COLO668 (cell line): ENCODE results near the gene TPGS1.

ENCODE experiments used
- DNase-seq: peaks from one replicate; lab custom pipeline; 2025; ENCODE audit not compliant: unreplicated experiment; lab: John Stamatoyannopoulos, UW

The TPGS1 gene

DNA sequence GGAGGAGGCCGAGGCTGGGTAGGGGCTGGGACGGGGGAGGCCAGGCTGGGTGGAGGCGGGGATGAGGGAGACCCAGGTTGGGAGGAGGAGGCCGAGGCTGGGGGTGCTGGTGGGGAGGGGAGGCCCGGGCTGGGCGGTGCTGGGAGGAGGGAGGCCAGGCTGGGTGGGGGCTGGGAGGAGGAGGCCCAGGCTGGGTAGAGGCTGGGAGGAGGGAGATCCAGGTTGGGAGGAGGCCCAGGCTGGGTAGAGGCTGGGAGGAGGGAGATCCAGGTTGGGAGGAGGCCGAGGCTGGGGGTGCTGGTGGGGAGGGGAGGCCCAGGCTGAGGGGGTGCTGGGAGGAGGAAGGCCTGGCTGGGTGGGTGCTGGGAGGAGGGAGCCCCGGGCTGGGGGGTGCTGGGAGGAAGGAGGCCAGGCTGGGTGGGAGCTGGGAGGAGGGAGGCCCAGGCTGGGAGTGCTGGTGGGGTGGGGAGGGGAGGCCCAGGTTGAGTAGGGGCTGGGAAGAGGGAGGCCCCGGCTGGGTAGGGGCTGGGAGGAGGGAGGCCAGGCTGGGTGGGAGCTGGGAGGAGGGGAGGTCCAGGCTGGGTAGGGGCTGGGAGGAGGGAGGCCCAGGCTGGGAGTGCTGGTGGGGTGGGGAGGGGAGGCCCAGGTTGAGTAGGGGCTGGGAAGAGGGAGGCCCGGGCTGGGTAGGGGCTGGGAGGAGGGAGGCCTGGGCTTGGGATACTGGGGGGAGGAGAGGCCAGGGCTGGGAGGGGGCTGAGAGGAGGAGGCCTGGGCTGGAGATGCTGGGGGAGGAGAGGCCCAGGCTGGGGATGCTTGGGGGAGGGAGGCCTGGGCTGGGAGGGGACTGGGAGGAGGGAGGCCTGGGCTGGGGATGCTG lies 10.7 kb downstream of the TPGS1 start:
- DNase-seq: no peak

DNA sequence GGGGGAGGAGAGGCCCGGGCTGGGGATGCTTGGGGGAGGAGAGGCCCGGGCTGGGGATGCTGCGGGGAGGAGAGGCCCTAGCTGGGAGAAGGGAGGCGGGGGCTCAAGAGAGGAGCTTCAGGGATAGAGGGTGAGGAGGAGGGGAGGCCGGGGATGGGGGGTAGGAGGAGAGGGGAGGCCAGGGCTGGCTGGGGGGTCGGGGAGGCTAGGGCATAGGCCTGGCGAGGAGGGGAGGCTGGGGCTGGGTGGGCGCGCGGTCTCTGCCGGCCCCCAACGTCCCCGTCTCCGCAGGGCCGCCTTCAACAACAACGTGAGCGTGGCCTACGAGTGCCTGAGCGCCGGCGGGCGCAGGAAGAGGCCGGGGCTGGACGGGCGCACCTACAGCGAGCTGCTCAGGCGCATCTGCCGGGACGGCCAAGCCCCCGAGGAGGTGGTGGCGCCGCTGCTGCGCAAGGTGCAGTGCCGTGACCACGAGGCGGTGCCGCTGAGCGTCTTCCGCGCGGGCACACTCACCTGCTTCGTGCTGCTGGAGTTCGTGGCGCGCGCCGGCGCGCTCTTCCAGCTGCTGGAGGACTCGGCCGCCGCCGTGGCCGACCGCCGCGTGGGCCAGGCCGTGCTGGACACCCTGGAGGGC lies 11.4 kb downstream of the TPGS1 start:
- DNase-seq: no peak

DNA sequence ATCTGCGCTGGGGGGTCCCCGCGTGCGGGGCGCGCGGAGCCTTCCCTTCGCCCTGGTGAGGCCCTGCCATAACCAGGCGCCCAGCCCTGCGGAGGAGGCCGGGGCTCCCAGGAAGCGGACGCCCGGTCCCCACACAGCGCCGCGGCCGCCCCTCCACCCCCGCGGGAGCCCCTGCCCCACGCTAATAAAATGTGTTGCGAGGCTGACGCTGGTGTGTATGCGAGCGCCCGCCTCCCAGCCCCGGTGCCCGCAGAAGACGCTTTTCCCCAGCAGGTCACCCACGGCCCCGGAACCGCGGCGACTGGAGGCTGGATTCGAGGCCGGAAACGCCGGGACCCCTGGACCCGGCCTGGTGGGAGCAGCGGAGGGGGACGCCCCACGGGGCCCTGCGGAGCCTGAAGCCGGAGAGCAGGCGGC lies 12.2 kb downstream of the TPGS1 start:
- no peak for DNase-seq

DNA sequence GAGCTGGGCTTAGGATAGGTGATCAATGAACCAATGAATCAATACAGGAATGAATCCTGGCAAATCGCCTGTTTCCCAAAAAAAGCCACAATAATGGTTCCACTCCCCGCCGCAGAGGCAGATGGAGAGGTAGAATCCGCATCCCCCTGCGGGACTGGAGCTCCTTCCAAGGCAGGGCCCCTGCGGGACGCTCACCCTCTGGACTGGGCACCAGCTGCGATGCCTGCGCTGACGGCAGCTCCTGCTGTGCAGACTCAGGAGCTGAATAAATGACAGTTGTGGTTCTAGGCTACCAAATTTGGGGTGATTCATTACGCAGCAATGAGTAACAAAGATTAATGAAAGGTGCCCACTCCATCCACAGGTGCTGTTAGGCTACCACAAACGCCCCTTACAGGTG lies 15.4 kb downstream of the TPGS1 start:
- DNase-seq: no peak

DNA sequence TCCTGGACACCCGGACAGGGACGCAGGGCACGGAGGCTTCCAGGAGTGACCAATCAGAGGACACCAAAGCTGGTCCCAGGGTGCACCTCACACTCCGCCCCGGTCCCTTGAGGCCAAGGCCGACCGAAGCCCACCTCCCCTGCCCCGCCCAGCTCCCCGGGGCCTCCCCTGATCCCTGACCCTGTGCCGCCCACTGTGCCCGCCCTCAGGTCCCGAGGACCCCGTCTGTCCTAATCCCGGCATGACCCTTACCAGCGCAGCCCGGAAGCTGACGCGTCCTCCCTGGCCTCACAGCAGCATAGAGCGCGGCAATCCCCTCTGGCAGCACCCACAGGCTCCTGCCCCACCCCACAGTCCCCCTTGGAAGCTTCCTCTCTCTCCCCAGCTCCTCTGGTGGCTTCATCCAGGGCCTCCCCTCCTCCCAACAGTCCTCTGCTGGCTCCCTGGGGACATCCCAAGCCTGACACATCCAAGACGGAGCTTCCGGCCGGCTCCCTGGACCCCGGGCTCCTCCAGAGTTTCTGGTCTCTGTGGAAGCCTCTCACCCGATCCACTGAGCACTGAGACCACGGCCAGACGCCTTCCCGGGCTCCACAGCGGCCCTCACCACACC lies 16.9 kb downstream of the TPGS1 start:
- DNase-seq: peak; percentile 23

DNA sequence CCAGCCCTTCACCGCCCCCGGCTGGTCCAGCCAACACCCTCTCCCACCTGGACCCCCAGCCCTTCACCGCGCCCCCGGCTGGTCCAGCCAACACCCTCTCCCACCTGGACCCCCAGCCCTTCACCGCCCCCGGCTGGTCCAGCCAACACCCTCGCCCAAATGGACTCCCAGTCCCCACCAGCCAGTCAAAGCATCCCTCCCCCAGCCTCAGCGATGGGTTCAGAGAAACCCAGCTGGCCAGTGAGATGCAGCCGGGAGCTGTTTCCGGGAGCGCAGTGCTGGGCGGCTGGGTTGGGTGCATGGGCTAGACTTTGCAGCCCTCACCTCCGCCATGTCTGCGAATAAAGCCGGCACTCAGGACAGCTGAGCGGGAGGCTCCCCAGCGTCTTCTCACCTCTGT lies 17.7 kb downstream of the TPGS1 start:
- no peak for DNase-seq

DNA sequence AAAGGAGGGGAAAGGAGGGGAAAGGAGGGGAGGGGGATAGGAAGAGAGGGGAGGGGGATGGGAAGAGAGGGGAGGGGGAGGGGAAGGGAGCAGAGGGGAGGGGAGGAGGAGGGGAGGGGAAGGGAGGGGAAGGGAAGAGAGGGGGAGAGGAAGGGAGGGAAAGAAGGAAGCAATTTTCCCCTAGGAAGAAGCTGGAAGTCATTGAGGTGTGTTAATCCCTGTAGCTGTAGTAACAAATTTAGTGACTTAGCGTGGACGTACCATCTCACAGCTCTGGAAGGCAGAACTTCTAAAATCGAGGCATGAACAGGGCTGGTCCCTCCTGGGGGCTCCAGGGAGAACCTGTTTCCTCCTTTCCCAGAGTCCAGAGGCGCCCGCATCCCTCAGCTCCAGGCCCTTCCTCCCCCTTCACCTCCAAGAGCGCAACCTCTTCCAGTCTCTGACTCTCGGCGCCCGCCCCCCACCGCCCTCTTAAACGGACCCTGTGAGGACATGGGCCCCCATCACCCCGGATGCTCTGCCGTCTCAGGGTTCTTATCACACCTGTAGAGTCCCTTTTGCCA lies 18.6 kb downstream of the TPGS1 start:
- no peak for DNase-seq

DNA sequence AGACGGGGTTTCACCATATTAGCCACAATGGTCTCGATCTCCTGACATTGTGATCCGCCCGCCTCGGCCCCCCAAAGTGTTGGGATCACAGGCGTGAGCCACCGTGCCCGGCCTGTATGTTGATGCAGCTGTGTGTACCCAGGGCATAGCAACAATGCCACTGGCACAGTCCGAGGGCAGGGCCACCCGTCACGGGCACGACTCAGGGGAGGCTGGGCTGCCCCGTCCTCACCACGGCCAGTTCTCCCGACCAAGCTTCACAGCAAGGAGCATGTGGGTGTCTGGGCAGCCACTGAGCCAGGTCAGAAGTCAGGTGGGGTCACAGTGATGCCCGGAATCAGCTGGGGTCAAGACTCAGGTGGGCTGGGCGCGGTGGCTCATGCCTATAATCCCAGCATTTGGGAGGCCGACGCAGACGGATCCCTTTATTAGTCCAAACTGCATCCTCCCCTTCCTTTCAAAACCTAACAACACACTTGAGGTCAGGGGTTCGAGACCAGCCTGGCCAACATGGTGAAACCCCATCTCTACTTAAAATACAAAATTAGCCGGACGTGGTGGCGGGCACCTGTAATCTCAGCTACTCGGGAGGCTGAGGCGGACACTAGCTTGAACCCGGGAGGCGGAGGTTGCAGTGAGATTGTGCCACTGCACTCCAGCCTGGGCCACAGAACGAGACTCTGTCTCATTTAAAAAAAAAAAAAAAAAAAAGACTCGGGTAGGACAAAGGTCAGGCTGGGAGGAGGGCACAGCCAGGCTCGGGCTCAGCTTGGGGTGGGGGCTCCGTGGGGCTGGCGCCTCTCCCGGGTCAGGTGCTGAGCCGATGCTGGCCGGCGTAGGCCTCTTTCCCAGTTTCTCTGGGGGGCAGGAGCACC lies 23.1 kb downstream of the TPGS1 start:
- peak; percentile 45 for DNase-seq

DNA sequence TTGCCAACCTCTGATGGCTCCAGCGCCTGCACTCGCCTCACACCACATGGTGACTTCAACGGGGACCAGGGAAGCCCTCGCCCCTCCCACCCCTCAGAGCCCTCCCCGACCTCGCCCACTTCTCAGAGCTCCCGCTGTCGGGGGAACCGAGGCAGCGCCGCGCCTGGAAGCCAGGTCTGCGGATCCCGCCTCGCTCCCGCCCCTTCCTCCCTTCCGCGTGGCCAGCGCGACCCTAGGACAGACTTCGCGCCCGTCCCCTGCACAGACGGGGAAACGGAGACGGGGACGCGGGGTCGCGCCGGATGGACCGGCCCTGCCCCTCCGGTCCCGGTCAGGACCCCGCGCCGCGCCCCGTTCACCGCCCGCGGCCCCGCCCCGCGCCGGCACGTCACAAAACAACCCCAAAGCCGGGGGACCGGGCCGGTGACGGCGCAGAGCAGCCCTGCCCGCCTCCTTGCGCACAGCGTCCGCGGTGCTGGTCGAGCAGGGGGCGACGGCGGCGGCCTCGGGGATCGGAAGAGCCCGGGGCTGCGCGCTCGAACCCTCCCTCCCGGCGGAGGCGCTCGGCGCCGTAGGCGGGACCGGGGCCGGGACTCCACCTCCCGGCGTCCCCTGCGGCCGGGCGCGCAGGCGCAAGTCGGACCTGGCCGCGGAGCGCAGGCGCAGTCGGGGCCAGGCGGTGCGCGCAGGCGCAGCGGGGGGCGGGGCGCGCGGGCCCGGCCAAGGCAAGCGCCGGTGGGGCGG lies 23.9 kb downstream of the TPGS1 start:
- DNase-seq: peak; percentile 94

DNA sequence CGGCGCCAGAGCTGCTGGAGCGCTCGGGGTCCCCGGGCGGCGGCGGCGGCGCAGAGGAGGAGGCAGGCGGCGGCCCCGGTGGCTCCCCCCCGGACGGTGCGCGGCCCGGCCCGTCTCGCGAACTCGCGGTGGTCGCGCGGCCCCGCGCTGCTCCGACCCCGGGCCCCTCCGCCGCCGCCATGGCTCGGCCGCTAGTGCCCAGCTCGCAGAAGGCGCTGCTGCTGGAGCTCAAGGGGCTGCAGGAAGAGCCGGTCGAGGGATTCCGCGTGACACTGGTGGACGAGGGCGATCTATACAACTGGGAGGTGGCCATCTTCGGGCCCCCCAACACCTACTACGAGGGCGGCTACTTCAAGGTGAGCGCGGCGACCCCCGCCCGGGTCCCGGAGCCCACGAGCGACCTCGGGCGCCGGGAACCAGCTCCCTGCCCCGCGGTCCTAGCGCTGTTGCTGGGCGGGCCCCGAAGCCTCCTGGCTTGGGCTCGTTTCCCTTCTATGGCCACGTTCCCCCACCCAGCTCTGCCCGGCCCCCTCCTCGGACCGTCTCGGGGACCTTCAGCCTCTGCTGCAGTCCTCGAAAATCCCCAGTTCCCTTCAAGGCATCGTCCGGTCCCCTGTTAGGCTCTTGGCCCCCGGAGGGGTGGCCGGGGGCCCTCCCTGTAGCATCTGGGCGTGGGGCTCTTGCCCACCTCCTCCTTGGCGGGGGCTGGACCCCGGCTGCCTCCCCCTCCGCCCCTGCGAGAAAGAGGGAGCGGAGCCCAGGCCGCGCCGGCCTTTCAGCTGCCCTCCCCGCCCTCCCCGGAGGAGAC lies 24.7 kb downstream of the TPGS1 start, which contains the start of gene CDC34:
TSS of gene CDC34 (plus strand) at position 8 of the 808 bp plus-strand sequence. CDS start at position 180, 172 bp downstream.
- peak; percentile 60 for DNase-seq

DNA sequence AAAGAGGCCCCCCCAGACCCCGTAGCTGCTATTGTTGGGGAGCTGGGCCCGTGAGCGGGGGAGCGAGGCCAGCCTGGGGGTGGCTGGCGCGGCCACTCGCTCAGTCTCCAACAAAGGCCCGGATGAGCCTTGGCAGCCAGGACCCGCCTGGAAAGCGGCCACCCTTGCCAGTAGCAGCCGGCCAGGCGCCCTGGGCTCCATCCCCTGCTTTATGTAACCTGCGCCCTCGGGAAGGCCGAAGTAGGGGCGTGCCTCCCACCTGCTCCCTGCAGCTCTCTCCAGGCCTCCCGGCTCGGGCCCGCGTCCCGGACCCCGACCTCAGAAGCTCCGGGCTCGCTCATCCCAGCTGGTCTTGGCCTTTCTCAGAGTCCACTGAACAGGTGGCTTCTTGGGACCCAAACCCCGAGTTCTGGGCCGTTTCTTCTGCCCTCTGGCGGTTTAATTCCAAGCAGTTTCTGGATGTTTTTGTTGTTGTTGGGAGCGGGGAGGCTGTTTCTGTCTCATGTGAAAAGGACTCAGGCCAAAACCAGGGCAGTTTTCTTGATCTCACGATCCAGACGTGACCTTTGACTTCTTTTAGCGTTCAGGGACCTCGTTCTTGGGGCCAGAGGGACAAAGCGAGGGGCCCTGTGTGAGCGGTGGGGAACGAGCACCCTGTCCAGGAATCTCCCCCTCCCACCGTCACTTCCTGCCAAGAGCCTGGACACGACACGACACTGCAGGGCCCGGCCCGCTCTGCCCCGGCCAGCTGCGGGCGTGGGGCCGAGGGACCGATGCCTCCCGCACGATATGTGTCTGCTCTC lies 25.5 kb downstream of the TPGS1 start:
- DNase-seq: peak; percentile 63

DNA sequence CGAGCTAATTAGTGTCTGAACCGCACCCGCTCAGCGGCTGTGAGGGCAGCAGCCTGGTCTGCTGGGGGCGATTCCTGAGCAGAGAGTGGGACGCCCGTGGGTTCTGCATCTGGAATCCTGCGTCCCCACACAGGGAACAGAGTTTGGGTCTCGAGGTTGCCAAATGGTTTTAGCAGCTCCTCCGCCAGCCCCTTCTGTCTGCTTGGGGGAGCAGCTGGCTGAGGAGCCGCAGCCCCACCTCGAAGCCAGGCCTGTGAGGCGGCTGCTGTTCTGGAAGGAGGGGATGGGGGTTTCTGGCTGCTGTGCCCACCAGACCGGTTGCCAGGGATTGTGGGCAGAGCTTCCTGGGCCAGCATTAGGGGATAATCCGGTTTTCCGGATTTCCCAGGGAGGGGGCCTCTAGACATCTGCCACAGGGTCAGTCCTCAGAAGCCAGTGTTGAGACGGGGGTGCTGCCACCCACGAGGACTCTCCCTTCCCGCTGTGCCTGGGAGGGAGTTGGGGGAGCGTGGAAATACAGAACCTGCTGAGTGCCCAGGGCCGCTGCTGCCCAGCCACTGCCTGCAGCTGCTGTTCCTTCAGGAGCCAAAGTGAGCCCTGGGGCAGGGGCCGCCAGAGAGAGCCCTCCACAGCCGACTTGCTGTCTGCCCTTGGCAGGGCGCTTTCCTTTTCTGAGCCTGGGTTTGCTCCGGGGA lies 26.2 kb downstream of the TPGS1 start:
- peak; percentile 14 for DNase-seq

DNA sequence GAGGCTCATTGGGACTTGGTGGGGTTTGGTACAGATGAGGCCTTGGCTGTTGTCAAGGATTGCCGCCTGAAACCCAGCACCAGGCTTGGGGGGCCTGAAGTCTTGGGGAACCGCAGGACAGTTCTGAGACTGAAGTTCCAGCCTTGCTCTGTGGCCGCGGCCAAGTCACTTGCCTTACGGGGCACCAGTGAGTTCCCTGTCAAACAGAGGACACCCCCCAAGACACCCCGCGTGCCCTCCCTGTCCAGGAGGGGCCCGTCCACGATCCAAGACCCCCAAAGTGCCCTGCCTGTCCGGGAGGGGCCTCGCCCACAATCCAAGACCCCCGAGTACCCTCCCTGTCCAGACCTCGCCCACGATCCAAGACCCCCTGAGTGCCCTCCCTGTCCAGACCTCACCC lies 26.8 kb downstream of the TPGS1 start:
- no peak for DNase-seq

DNA sequence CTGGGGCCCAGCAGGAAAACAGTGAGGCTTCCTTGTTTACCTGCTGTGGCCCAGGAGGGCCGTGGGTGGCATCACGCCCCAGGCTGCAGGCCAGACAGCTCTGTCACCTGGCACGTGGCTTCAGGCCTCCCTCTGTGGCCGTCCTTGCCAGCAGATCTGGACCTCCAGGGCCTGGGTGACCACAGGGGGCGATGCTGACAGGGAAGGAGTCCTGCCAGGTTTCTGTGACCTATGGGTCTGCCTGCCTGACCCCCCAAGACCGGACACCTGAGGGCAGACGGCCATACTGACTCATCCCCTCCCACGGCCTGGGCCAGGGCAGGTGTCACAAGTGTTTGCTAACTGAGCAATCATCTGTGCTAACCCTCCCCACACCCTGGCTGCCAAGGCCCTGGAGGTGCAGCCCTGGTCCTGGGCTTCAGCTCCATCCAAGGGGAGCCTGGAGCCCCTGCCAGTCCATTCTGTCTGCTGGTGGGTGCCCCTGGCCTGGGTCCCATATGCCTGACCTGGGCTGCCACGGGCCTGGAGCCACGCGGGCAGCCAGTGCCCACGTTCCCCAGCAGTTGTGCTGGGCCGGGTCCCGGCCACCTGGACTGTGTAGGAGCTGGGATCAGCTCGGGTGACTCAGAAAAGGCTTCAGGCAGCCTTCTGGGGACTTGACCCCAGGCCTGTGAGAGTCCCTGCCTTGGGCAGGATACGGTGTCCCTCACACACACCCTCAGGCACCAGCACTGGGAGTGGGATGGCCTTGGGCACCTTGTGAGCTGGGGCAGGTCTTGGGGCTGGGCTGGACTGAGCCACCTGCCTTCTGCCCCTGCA lies 27.9 kb downstream of the TPGS1 start:
- peak; percentile 77 for DNase-seq

DNA sequence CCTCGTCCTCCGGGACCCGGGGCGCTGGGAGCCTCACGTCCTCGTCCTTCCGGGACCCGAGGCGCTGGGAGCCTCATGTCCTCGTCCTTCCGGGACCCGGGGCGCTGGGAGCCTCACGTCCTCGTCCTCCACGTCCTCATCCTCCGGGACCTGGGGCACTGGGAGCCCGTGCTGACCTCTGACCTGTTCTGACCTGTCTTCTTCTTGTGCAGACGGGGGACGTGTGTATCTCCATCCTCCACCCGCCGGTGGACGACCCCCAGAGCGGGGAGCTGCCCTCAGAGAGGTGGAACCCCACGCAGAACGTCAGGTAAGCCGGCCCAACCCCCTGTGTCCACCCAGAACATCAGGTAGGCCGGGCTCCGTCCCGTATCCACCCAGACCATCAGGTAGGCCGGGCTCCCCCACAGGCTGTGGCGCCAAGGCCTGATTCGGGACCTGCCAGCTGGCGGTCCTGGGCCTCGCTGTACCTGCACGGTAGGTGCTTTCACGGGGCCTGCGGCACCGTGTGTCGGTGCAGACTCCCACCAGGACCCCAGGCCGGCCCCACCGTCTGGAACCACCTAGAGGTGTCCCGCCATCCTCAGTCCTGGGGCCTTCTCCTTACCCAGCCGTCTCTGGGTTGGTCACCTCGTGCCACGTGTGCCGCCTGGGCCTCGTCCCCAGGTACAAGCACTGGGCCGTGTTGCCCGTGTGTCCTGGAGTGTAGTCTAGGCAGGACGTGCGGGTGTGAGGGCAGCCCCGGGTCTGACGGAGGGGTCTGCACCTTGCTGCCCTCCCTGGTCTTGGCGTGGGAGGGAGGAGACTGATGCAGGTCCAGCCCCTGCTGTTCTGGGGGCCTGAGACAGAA lies 29.0 kb downstream of the TPGS1 start:
- no peak for DNase-seq

DNA sequence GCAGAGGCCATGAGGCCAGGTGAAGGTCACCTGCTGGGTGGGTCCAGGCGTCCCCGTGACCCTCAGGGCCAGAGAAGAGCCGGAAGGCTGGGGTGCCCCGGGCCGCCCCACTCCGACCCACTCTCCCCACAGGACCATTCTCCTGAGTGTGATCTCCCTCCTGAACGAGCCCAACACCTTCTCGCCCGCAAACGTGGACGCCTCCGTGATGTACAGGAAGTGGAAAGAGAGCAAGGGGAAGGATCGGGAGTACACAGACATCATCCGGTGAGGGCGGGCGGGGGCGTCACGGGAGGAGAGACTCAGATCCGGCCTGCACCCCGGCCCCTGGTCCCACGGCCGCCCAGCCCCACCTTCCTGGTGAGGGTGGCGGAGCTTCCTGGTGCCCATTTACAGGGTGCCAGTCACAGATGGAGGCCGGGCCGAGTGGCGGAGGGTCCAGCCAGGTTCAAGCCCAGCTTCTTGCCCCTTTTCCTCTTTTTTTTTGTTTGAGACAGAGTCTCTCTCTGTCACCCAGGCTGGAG lies 29.6 kb downstream of the TPGS1 start:
- no peak for DNase-seq
